Measurements from ENCODE around the gene MTERF2. TPM values are rescaled to one million over a fixed set of nuclear protein-coding genes. Genes with fewer than 3 reads are reported as not detected.

Gene MTERF2
- total and polyA plus RNA-seq, 2 donors (not counting 3 experiments of a cell fraction or from before 2014, with no cell fraction given) = 3.4 to 9.6 TPM

- no peaks in the 10 kb centered on the region for H3K27me3 ChIP-seq (ENCODE audit: control insufficient read depth in 2 of 2, insufficient read depth in 2 of 2, low read length in 2 of 2)
- no peaks in the 10 kb centered on the region for H3K9me1 ChIP-seq (replicated peaks; ENCODE audit: control insufficient read depth, extremely low read depth, insufficient read depth, low read length)
- POLR2A ChIA-PET = interaction anchor here (1.2 to 2.7 kb wide), 3 partner anchors 9 to 30 kb away, joined by 3 to 21 read pairs (median 6); partner anchors contain the start of gene TMEM263
- peak overlapping the region; percentile 87 for H2AFZ ChIP-seq (ENCODE audit: low read depth, low read length)
- DNase-seq (ENCODE audit: low read depth, low spot score) (no peak), FAIRE-seq (no peak)
- dilution Hi-C loops (cut with MboI; ENCODE audit: extremely low pct_ligation_motif_present, low sequenced_read_pairs) (no loop called here), intact Hi-C loops (cut with micrococcal nuclease) (loop anchor here (1.0 to 2.0 kb wide), 2 partner anchors 41 to 71 kb away; no protein-coding TSS in a partner anchor)
- peak overlapping the region; percentile 61 for H3K9ac ChIP-seq (replicated peaks; ENCODE audit: extremely low read depth, insufficient read depth, low read length)
- no peaks in the 10 kb centered on the region for H3K79me2 ChIP-seq (ENCODE audit: control insufficient read depth, insufficient read depth, low read length)
- peak overlapping the region; percentile 82 for H3K4me2 ChIP-seq (ENCODE audit: insufficient read depth, low read length)
- CTCF ChIA-PET = interaction anchor here (0.7 to 2.4 kb wide), 5 partner anchors 20 to 119 kb away, joined by 3 to 7 read pairs (median 5); partner anchors contain the start of gene TMEM263
- TF ChIP-seq POLR2A (IDR thresholded peaks at IDR 0.05; ENCODE audit: low read depth, low read length) (no peak), CTCF (IDR thresholded peaks at IDR 0.05; ENCODE audit: extremely low read depth in 1 of 2, insufficient read depth in 1 of 2, low read depth in 1 of 2, low read length in 2 of 2) (no peak), POLR2AphosphoS5 (IDR thresholded peaks at IDR 0.05; ENCODE audit: insufficient read depth, low read depth, low read length) (no peak), MYC (IDR thresholded peaks at IDR 0.05; ENCODE audit: low read depth, low read length) (no peak), MAX (IDR thresholded peaks at IDR 0.05; ENCODE audit: insufficient read depth, insufficient read length) (no peak), EZH2 (IDR thresholded peaks at IDR 0.05; ENCODE audit: borderline replicate concordance, low read depth, low read length, severe bottlenecking) (no peak), FOS (IDR thresholded peaks at IDR 0.05; ENCODE audit: borderline replicate concordance, insufficient read depth, low read length) (no peak), JUN (IDR thresholded peaks at IDR 0.05; ENCODE audit: borderline replicate concordance, insufficient read depth, insufficient read length, low read depth) (no peak)
- H3K27ac ChIP-seq (ENCODE audit: insufficient read depth, low read depth, low read length) = peak overlapping the region; percentile 68
- no TSS peak for BruUV-seq (replicated peaks)
- H3K9me3 ChIP-seq (replicated peaks; ENCODE audit: control insufficient read depth, insufficient read depth, low read length) = no peaks in the 10 kb centered on the region
- H3K4me3 ChIP-seq (replicated peaks in 1 of 3; ENCODE audit: insufficient read depth in 1 of 3, low read depth in 1 of 3, low read length in 3 of 3) = peak overlapping the region; percentile 62 to 79 (median 78)
- H4K20me1 ChIP-seq (replicated peaks; ENCODE audit: control insufficient read depth, extremely low read depth, insufficient read depth, low read length) = no peaks in the 10 kb centered on the region
- peaks cover 0 to 2% of the 10 kb centered on the region in 2 experiments for H3K36me3 ChIP-seq (ENCODE audit: control insufficient read depth in 2 of 2, extremely low read depth in 1 of 2, insufficient read depth in 2 of 2, low read length in 2 of 2)
- H3K4me1 ChIP-seq (ENCODE audit: control insufficient read depth, extremely low read depth, insufficient read depth, low read length) = peaks cover 16% of the 10 kb centered on the region
Observed at GRCh38 chr12:106986135-106986534, 811 bp downstream of the MTERF2 start.
